Camera-type eye (tissue), 1 donor: ENCODE measurements around the gene LCE1F. TPM values are rescaled to one million over a fixed set of nuclear protein-coding genes. Genes with fewer than 3 reads are reported as not detected.

Experiments used
- total RNA-seq: library from RNA; depleted of rRNA; stranded (reverse); fragments of >200 nt; gene quantifications from one replicate; pipeline ENCODE4 v1.2.3, GENCODE V29; 2014

The LCE1F gene
- not detected for total RNA-seq

GRCh38 chr1:152774875-152775274, at the start of gene LCE1F:
Gene LCE1F (plus strand): TSS chr1:152775140. CDS start chr1:152776372, 1,232 bp downstream.

GRCh38 chr1:152757747-152758146, 17.2 kb upstream of the LCE1F start, which contains the start of gene KPRP:
Gene KPRP (plus strand): TSS chr1:152758025. CDS start chr1:152759589, 1,564 bp downstream.

GRCh38 chr1:152786077-152786476, 11.1 kb downstream of the LCE1F start, which contains the start of gene LCE1E:
Gene LCE1E (plus strand): TSS chr1:152786257. CDS start chr1:152787300, 1,043 bp downstream.

GRCh38 chr1:152796421-152796820, 21.5 kb downstream of the LCE1F start, which contains the start of gene LCE1D:
Gene LCE1D (plus strand): TSS chr1:152796721. CDS start chr1:152797795, 1,074 bp downstream.

GRCh38 chr1:152806576-152806975, 31.6 kb downstream of the LCE1F start, which contains the start of gene LCE1C:
Gene LCE1C (minus strand): TSS chr1:152806651. CDS start chr1:152805478, 1,173 bp downstream.

GRCh38 chr1:152811671-152812070, 36.7 kb downstream of the LCE1F start, which contains the start of gene LCE1B:
Gene LCE1B (plus strand): TSS chr1:152811971. CDS start chr1:152812447, 476 bp downstream.

Other genes starting within 250 kb of the LCE1F start
- gene LCE3E, start 208.4 kb upstream of the LCE1F start, total RNA-seq, result not detected
- not detected for gene LCE3D, start 194.6 kb upstream of the LCE1F start, total RNA-seq
- gene LCE3C, start 174.9 kb upstream of the LCE1F start, total RNA-seq, result not detected
- gene LCE3B, start 161.3 kb upstream of the LCE1F start, total RNA-seq, result not detected
- not detected for gene LCE3A, start 152.0 kb upstream of the LCE1F start, total RNA-seq
- gene LCE2D, start 111.8 kb upstream of the LCE1F start, total RNA-seq, result not detected
- not detected for gene LCE2C, start 99.9 kb upstream of the LCE1F start, total RNA-seq
- not detected for gene LCE2B, start 89.0 kb upstream of the LCE1F start, total RNA-seq
- gene LCE2A, start 76.8 kb upstream of the LCE1F start, total RNA-seq, result not detected
- not detected for gene LCE4A, start 67.0 kb upstream of the LCE1F start, total RNA-seq
- not detected for gene KPRP, start 17.1 kb upstream of the LCE1F start, total RNA-seq
- gene LCE1E, start 11.1 kb downstream of the LCE1F start, total RNA-seq, result not detected
- not detected for gene LCE1D, start 21.6 kb downstream of the LCE1F start, total RNA-seq
- not detected for gene LCE1C, start 31.5 kb downstream of the LCE1F start, total RNA-seq
- gene LCE1B, start 36.8 kb downstream of the LCE1F start, total RNA-seq, result not detected
- not detected for gene LCE1A, start 52.3 kb downstream of the LCE1F start, total RNA-seq
- gene LCE6A, start 67.7 kb downstream of the LCE1F start, total RNA-seq, result not detected
- not detected for gene LCE7A, start 84.9 kb downstream of the LCE1F start, total RNA-seq
- not detected for gene SMCP, start 103.2 kb downstream of the LCE1F start, total RNA-seq
- 0.44 TPM for gene IVL, start 133.4 kb downstream of the LCE1F start, total RNA-seq
- not detected for gene SPRR5, start 172.1 kb downstream of the LCE1F start, total RNA-seq
- not detected for gene SPRR4, start 195.5 kb downstream of the LCE1F start, total RNA-seq
- gene SPRR1A, start 208.9 kb downstream of the LCE1F start, total RNA-seq, result not detected
- not detected for gene SPRR3, start 226.6 kb downstream of the LCE1F start, total RNA-seq